Choroid plexus epithelial cell (primary cell): ENCODE measurements around the gene CHRM5.
"Not testable (repeated sequence)": the region's sequence is repeated elsewhere in the genome, so short reads cannot be mapped to it uniquely, and the experiment has no call there.

Source experiments
- DNase-seq: peaks from one replicate; pipeline ENCODE4 v3.0.0-alpha.2; 2010; ENCODE audit warnings: low read depth
- H3K4me3 ChIP-seq: 2 replicates; pipeline ENCODE4 v1.5.1; 2011; ENCODE audit warnings: low read depth, mild to moderate bottlenecking, control low read depth, low read length, moderate library complexity
- TF ChIP-seq, protein P1 (sequence below): conservative IDR thresholded peaks from 2 replicates; pipeline ENCODE4 v1.5.1; 2011; ENCODE audit warnings: low read depth, mild to moderate bottlenecking, control low read depth, inconsistent platforms, low read length, moderate library complexity

The CHRM5 gene

DNA sequence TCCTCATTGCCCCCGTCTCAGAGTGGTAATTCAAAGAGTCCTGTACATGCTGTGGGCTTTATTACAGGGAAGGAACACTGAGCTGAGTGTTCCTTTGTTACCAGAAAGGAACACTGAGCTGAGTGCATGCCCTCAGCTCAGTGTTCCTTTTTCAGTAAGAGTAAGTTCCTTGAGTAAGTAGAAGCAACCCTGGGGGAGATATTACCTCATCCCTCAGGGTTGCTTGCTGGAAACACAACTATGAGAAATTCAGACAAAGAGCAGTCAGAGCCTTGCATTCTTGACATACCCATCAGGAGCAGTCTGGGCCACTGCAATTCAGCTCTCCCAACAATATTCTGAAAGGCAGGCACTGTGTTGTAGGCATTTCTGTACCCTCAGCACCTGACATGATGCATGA lies 17.0 kb downstream of the CHRM5 start:
- no peak overlapping the region for H3K4me3 ChIP-seq
- TF ChIP-seq, protein P1, sequence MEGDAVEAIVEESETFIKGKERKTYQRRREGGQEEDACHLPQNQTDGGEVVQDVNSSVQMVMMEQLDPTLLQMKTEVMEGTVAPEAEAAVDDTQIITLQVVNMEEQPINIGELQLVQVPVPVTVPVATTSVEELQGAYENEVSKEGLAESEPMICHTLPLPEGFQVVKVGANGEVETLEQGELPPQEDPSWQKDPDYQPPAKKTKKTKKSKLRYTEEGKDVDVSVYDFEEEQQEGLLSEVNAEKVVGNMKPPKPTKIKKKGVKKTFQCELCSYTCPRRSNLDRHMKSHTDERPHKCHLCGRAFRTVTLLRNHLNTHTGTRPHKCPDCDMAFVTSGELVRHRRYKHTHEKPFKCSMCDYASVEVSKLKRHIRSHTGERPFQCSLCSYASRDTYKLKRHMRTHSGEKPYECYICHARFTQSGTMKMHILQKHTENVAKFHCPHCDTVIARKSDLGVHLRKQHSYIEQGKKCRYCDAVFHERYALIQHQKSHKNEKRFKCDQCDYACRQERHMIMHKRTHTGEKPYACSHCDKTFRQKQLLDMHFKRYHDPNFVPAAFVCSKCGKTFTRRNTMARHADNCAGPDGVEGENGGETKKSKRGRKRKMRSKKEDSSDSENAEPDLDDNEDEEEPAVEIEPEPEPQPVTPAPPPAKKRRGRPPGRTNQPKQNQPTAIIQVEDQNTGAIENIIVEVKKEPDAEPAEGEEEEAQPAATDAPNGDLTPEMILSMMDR = no peak
- peak; percentile 97 for DNase-seq

DNA sequence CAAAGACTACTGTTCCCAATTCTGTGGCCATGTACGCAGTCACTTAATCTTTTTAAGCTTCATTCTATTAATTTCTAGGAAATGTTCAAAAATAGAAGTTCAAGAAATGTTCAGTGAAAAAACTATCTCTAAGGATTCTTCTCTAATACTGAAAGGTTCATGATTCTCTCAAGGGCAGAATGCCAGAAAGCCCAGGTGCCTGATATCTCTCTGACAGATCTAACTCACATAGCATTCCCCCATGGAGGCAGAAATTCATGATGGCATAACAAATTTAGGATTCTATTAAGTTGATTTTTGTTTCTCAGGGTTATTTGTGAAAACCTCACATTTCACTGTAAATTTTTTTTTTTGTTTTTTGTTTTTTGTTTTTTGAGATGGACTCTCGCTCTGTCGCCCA lies 17.5 kb downstream of the CHRM5 start:
- DNase-seq = peak; percentile 62
- TF ChIP-seq, protein P1 = no peak
- H3K4me3 ChIP-seq = no peak overlapping the region

DNA sequence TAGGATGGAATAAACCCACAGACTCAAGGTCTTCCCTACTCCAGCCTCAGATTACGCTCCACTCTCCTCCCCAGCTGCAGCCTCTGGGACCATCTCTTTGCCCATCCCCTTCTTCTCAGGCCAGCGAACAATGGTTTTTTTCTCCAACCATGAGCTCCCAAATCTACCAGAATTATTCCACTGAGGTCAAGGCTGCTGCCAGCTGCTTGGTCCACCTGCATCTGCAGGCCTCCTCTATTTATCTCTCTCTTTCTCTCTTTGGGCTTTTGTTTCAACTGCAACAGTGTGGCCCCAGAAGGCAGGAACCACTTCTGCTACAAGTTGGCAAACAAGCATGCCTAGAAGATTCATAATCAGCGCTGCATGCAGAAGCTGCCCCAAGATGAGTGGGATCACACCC lies 19.1 kb downstream of the CHRM5 start:
- TF ChIP-seq, protein P1 = no peak

DNA sequence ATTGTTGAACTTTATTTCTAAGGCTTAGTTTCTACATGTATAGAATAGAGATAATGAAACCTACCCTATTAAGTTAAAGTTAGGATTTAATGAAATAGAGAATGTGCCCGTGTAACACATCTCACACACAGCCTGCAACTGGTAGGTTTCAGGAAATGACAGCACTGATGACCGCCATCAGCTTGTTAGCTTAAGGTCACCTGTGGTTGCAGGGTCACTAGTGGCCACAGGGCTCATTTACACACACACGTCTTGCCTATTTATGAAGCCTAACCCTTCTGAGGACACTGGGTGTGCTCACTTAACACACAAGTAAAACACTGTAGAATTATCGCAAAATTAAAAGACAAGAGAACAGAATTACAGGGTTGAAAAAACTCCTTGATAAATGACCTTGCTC lies 20.1 kb downstream of the CHRM5 start:
- no peak overlapping the region for H3K4me3 ChIP-seq
- TF ChIP-seq, protein P1 = no peak
- peak; percentile 46 for DNase-seq

More for the DNA sequence above, 19.1 kb downstream of the CHRM5 start:
- DNase-seq = no peak
- H3K4me3 ChIP-seq = no peak overlapping the region

DNA sequence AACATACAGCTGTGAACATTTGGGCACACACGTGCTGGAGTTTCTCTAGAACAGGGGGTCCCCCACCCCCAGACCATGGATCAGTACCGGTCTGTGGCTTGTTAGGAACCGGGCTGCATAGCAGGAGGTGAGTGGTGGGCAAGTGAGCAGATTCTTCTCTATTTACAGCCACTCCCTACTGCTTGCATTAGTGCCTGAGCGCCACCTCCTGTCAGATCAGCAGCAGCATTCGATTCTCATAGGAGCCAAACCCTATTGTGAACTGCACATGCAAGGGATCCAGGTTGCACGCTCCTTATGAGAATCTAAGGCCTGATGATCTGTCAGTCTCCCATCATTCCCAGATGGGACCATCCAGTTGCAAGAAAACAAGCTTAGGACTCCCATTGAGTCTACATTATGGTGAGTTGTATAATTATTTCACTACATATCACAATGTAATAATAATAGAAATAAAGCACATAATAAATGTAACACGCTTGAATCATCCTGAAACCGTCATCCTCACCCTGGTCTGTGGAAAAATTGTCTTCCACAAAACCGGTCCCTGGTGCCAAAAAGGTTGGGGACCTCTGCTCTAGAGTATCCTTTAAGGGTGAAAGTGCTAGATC lies 25.8 kb downstream of the CHRM5 start:
- no peak overlapping the region for H3K4me3 ChIP-seq
- peak; percentile 79 for DNase-seq
- TF ChIP-seq, protein P1 = peak; percentile 81

DNA sequence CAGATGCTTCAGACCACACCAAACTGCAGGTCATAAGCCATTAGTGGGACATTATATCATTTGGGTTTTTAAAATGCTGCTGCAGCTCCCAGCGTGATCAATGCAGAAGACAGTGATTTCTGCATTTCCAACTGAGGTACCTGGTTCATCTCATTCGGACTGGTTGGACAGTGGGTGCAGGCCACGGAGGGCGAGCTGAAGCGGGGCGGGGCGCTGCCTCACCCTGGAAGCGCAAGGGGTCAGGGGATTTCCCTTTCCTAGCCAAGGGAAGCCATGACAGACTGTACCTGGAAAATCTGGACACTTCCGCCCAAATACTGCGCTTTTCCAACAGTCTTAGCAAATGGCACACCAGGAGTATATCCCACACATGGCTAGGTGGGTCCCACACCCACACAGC lies 27.4 kb downstream of the CHRM5 start:
- DNase-seq, H3K4me3 ChIP-seq: not testable (repeated sequence)

DNA sequence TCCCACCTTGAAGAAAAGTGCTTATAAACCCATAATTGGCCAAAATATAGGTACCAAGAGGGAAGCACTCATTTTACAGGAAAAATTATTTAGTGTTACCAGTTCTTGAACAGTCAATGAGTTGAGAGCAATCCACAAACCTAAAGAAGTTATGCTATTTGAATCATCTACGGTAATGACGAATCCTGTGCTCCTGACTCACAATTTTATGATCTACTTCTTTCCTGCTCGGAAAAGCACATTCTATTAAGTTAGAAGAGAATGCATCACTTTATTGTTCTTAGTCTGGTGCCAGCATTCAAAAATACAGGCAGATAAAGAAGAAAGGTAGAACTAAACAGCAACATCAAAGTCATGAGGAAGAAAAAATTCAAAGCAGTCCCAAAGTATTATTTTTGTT lies 33.2 kb downstream of the CHRM5 start:
- TF ChIP-seq, protein P1 = no peak
- DNase-seq = no peak

DNA sequence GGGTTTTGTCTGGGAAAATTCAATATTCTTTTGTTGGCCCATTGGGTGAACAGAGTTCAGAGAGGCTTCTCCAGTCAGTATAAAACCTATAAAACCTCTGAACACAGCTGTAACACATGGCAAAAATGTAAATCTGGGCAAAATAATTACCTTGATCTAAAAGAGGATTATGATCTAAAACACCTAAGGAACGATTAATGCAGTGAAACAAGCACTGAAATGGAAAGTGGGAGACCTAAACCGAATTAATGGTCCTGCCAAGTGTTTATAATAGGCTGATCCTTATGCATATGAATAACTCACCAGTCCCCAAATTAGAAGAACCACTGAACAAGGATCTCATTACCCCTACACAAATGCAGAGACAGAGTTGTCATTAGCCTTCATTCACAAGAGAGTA lies 38.1 kb downstream of the CHRM5 start:
- H3K4me3 ChIP-seq = no peak overlapping the region
- TF ChIP-seq, protein P1 = no peak
- DNase-seq = no peak

More for the DNA sequence above, 33.2 kb downstream of the CHRM5 start:
- no peak overlapping the region for H3K4me3 ChIP-seq
